ENCODE data around the gene ATF7IP. TPM values are rescaled to one million over a fixed set of nuclear protein-coding genes. Genes with fewer than 3 reads are reported as not detected.

Gene ATF7IP
- total RNA-seq, 1 donor from 2014 or later = 204 TPM

GRCh38 chr12:14410841-14411569, 45.5 kb downstream of the ATF7IP start:
- H3K27ac Mint-ChIP-seq (ENCODE audit: unreplicated experiment) = peak overlapping the region; percentile 84
- H3K27me3 Mint-ChIP-seq (ENCODE audit: unreplicated experiment) = peaks cover 1% of the 10 kb centered on the region
- no peak overlapping the region for H3K4me3 Mint-ChIP-seq (ENCODE audit: unreplicated experiment)

DNA sequence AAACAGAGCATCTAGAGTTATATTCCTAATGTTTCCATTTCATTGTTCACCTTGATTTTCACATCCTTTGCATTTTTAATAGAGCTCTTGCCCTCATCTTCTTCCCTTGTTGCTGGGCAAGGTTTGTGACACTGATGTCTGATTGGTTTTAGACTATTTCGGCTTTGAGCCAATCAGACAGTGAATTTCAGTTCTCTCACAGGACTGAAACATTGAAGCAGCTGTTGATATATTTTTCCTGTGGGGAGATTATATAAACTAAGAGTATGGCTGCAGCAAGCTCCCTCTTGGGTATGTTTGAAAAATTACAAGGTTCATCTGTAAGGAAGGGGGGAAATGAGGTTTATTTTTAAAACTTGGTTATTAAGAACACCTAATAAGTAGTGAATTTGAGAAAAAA, 51.2 kb downstream of the ATF7IP start:
- peaks cover 11% of the 10 kb centered on the region for H3K9me3 Mint-ChIP-seq (ENCODE audit: unreplicated experiment)
- peaks cover 34% of the 10 kb centered on the region for H3K4me1 Mint-ChIP-seq (ENCODE audit: low read depth, unreplicated experiment)
- peak overlapping the region; percentile 95 for H3K27ac Mint-ChIP-seq (ENCODE audit: unreplicated experiment)
- peaks cover 11% of the 10 kb centered on the region for H3K36me3 Mint-ChIP-seq (ENCODE audit: unreplicated experiment)
- peak overlapping the region; percentile 81 for H3K4me3 Mint-ChIP-seq (ENCODE audit: unreplicated experiment)
- DNase-seq = no peak
- TF ChIP-seq, protein P1, sequence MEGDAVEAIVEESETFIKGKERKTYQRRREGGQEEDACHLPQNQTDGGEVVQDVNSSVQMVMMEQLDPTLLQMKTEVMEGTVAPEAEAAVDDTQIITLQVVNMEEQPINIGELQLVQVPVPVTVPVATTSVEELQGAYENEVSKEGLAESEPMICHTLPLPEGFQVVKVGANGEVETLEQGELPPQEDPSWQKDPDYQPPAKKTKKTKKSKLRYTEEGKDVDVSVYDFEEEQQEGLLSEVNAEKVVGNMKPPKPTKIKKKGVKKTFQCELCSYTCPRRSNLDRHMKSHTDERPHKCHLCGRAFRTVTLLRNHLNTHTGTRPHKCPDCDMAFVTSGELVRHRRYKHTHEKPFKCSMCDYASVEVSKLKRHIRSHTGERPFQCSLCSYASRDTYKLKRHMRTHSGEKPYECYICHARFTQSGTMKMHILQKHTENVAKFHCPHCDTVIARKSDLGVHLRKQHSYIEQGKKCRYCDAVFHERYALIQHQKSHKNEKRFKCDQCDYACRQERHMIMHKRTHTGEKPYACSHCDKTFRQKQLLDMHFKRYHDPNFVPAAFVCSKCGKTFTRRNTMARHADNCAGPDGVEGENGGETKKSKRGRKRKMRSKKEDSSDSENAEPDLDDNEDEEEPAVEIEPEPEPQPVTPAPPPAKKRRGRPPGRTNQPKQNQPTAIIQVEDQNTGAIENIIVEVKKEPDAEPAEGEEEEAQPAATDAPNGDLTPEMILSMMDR (IDR thresholded peaks at IDR 0.05; ENCODE audit: partially characterized antibody, unreplicated experiment) = no peak
- H3K27me3 Mint-ChIP-seq (ENCODE audit: unreplicated experiment) = no peaks in the 10 kb centered on the region

More at GRCh38 chr12:14410841-14411569, 45.5 kb downstream of the ATF7IP start:
- TF ChIP-seq, protein P1 (IDR thresholded peaks at IDR 0.05; ENCODE audit: partially characterized antibody, unreplicated experiment) = no peak
- peaks cover 11% of the 10 kb centered on the region for H3K36me3 Mint-ChIP-seq (ENCODE audit: unreplicated experiment)
- peaks cover 21% of the 10 kb centered on the region for H3K4me1 Mint-ChIP-seq (ENCODE audit: low read depth, unreplicated experiment)
- peaks cover 4% of the 10 kb centered on the region for H3K9me3 Mint-ChIP-seq (ENCODE audit: unreplicated experiment)
- no peak for DNase-seq

DNA sequence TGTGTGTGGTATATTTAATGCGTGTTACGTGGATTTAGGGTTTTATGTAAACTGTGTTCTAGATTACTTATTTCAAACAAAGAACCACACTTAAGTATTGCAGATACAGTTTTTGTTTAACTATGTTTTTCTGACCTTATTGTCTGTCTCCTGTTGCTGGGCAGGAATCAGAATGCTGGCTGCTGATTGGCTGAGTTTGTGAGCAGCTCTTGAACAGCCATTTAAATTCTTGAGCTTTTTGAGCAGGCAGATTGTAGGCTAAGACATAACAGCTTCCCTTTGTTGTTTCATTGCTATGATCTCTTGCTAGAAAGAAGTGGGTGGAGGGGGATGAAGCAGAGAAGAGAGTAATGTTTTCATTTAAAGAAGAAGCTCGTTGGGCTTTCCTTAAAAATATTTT, 52.2 kb downstream of the ATF7IP start:
- peak overlapping the region; percentile 97 for H3K4me3 Mint-ChIP-seq (ENCODE audit: unreplicated experiment)
- DNase-seq = peak; percentile 83
- H3K4me1 Mint-ChIP-seq (ENCODE audit: low read depth, unreplicated experiment) = peaks cover 35% of the 10 kb centered on the region
- H3K27ac Mint-ChIP-seq (ENCODE audit: unreplicated experiment) = peak overlapping the region; percentile 100
- H3K27me3 Mint-ChIP-seq (ENCODE audit: unreplicated experiment) = peaks cover 2% of the 10 kb centered on the region
- H3K36me3 Mint-ChIP-seq (ENCODE audit: unreplicated experiment) = peaks cover 22% of the 10 kb centered on the region
- peaks cover 15% of the 10 kb centered on the region for H3K9me3 Mint-ChIP-seq (ENCODE audit: unreplicated experiment)
- TF ChIP-seq, protein P1 (IDR thresholded peaks at IDR 0.05; ENCODE audit: partially characterized antibody, unreplicated experiment) = no peak

DNA sequence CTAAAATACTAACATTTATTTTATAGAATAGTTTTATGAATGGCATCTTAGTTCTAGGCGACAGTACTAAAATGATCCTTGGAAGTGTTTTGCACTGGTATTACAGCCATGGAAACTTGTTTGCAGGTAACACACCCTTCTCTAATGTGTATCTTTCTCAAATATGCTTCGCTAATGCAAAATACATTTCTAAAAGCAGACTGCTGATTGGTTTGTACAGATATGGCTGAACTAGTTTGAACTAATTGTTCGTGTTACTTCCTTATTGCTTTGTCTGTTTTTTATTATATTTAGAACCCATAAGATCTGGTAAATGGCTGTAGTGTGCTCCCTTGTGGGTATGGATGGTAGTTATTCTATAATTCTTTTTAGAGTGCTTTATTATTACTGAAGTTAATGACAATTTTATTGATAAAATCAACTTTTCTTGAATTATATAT, 53.0 kb downstream of the ATF7IP start:
- H3K36me3 Mint-ChIP-seq (ENCODE audit: unreplicated experiment) = peaks cover 23% of the 10 kb centered on the region
- H3K4me1 Mint-ChIP-seq (ENCODE audit: low read depth, unreplicated experiment) = peaks cover 36% of the 10 kb centered on the region
- peaks cover 18% of the 10 kb centered on the region for H3K9me3 Mint-ChIP-seq (ENCODE audit: unreplicated experiment)
- no peak for DNase-seq
- peak overlapping the region; percentile 80 for H3K4me3 Mint-ChIP-seq (ENCODE audit: unreplicated experiment)
- H3K27ac Mint-ChIP-seq (ENCODE audit: unreplicated experiment) = peak overlapping the region; percentile 88
- peaks cover 2% of the 10 kb centered on the region for H3K27me3 Mint-ChIP-seq (ENCODE audit: unreplicated experiment)
- TF ChIP-seq, protein P1 (IDR thresholded peaks at IDR 0.05; ENCODE audit: partially characterized antibody, unreplicated experiment) = peak; percentile 36
